HEK293 (cell line): ENCODE results near the gene PIP4K2C.

Experiments
- CTCF ChIA-PET: fragments of 350-600 bp; formaldehyde crosslinking; extraction: SDS; loops from one replicate; lab custom pipeline; 2021; ENCODE audit warnings: antibody characterized with exemption; lab: Yijun Ruan, JAX
- POLR2A ChIA-PET: fragments of 300-600 bp; formaldehyde crosslinking; extraction: SDS; loops from one replicate; lab custom pipeline; 2020; ENCODE audit warnings: antibody characterized with exemption, inconsistent platforms; lab: Yijun Ruan, JAX
- H3K27ac ChIP-seq: fragments of 200-500 bp; sonication (Bioruptor generic); 2 replicates; pipeline ENCODE4 v1.5.1; 2014; ENCODE audit warnings: low read depth, low read length, control low read depth, inconsistent platforms; ENCODE audit errors: extremely low read depth
- H3K36me3 ChIP-seq, 2 experiments: fragments of 200-500 bp in 1 of 2; sonication (Bioruptor generic) in 1 of 2; 1 replicate in 1 of 2; 2 replicates in 1 of 2; pipeline ENCODE4 v1.5.1; 2014 to 2017; ENCODE audit warnings: inconsistent platforms in 2 of 2, low read length in 2 of 2; ENCODE audit not compliant: control insufficient read depth in 2 of 2, insufficient read depth in 1 of 2
- H3K4me1 ChIP-seq: fragments of 200-500 bp; sonication (Bioruptor generic); 2 replicates; pipeline ENCODE4 v1.5.1; 2014; ENCODE audit warnings: mild to moderate bottlenecking, low read length, inconsistent platforms; ENCODE audit not compliant: control insufficient read depth, insufficient read depth
- H3K4me3 ChIP-seq: 2 replicates; pipeline ENCODE4 v1.5.1; 2011; ENCODE audit warnings: low read depth, mild to moderate bottlenecking, control low read depth, low read length, moderate library complexity
- H3K9me3 ChIP-seq: fragments of 200-500 bp; sonication (Bioruptor generic); 2 replicates; pipeline ENCODE4 v1.5.1; 2014; ENCODE audit warnings: low read depth, low read length, inconsistent platforms; ENCODE audit not compliant: control insufficient read depth, insufficient read depth
- BCL11A ChIP-seq: fragments of 450-650 bp; formaldehyde crosslinking; IDR thresholded peaks from 2 replicates; pipeline ENCODE4 v1.5.1; 2016; ENCODE audit warnings: low read depth, missing biosample characterization, missing genetic modification characterization
- GLIS2 ChIP-seq: fragments of 450-650 bp; formaldehyde crosslinking; IDR thresholded peaks from 2 replicates; pipeline ENCODE4 v1.5.1; 2016; ENCODE audit warnings: missing biosample characterization, missing genetic modification characterization
- KLF1 ChIP-seq: fragments of 450-650 bp; formaldehyde crosslinking; IDR thresholded peaks from 2 replicates; pipeline ENCODE4 v1.5.1; 2016; ENCODE audit warnings: missing biosample characterization, missing genetic modification characterization
- KLF16 ChIP-seq: fragments of 450-650 bp; formaldehyde crosslinking; IDR thresholded peaks from 2 replicates; pipeline ENCODE4 v1.5.1; 2017; ENCODE audit warnings: missing biosample characterization, missing genetic modification characterization
- KLF7 ChIP-seq: fragments of 450-650 bp; formaldehyde crosslinking; IDR thresholded peaks from 2 replicates; pipeline ENCODE4 v1.5.1; 2016; ENCODE audit warnings: missing biosample characterization, missing genetic modification characterization, borderline replicate concordance
- OSR2 ChIP-seq: fragments of 450-650 bp; formaldehyde crosslinking; IDR thresholded peaks from 2 replicates; pipeline ENCODE4 v1.5.1; 2016; ENCODE audit warnings: missing biosample characterization, missing genetic modification characterization
- PATZ1 ChIP-seq: fragments of 450-650 bp; formaldehyde crosslinking; IDR thresholded peaks from 2 replicates; pipeline ENCODE4 v1.5.1; 2016; ENCODE audit warnings: missing biosample characterization, missing genetic modification characterization
- PBX3 ChIP-seq: sonication (generic); formaldehyde crosslinking; IDR thresholded peaks from 2 replicates; pipeline ENCODE4 v1.8.1; 2022; ENCODE audit warnings: mild to moderate bottlenecking, moderate library complexity, missing genetic modification reagents
- REST ChIP-seq: fragments of 450-650 bp; formaldehyde crosslinking; IDR thresholded peaks from 2 replicates; pipeline ENCODE4 v1.5.1; 2016; ENCODE audit warnings: missing biosample characterization, missing genetic modification characterization
- YY1 ChIP-seq: fragments of 450-650 bp; formaldehyde crosslinking; IDR thresholded peaks from 2 replicates; pipeline ENCODE4 v1.5.1; 2018; ENCODE audit warnings: missing biosample characterization, missing genetic modification characterization
- ZBTB10 ChIP-seq: fragments of 450-650 bp; formaldehyde crosslinking; IDR thresholded peaks from 2 replicates; pipeline ENCODE4 v1.5.1; 2016; ENCODE audit warnings: missing biosample characterization, missing genetic modification characterization
- ZBTB11 ChIP-seq: fragments of 450-650 bp; formaldehyde crosslinking; conservative IDR thresholded peaks from 2 replicates; pipeline ENCODE4 v1.5.1; 2016; ENCODE audit warnings: low read depth, missing biosample characterization, missing genetic modification characterization
- ZBTB20 ChIP-seq: fragments of 450-650 bp; formaldehyde crosslinking; IDR thresholded peaks from 2 replicates; pipeline ENCODE4 v1.5.1; 2016; ENCODE audit warnings: missing biosample characterization, missing genetic modification characterization
- ZNF175 ChIP-seq: fragments of 450-650 bp; formaldehyde crosslinking; IDR thresholded peaks from 2 replicates; pipeline ENCODE4 v1.5.1; 2016; ENCODE audit warnings: missing biosample characterization, missing genetic modification characterization
- ZNF2 ChIP-seq: fragments of 450-650 bp; formaldehyde crosslinking; IDR thresholded peaks from 2 replicates; pipeline ENCODE4 v1.5.1; 2016; ENCODE audit warnings: missing biosample characterization, missing genetic modification characterization
- ZNF335 ChIP-seq: fragments of 450-650 bp; formaldehyde crosslinking; conservative IDR thresholded peaks from 2 replicates; pipeline ENCODE4 v1.5.1; 2016; ENCODE audit warnings: missing biosample characterization, missing genetic modification characterization
- ZNF341 ChIP-seq: fragments of 450-650 bp; formaldehyde crosslinking; IDR thresholded peaks from 2 replicates; pipeline ENCODE4; 2016; ENCODE audit warnings: low read depth, missing biosample characterization, missing genetic modification characterization
- ZNF585B ChIP-seq: fragments of 450-650 bp; formaldehyde crosslinking; IDR thresholded peaks from 2 replicates; pipeline ENCODE4 v1.5.1; 2016; ENCODE audit warnings: missing biosample characterization, missing genetic modification characterization
- ZNF626 ChIP-seq: fragments of 450-650 bp; sonication (Bioruptor Pico); formaldehyde crosslinking; IDR thresholded peaks from 2 replicates; pipeline ENCODE4 v1.5.1; 2018; ENCODE audit warnings: missing biosample characterization, missing genetic modification characterization, inconsistent platforms
- ZNF692 ChIP-seq: fragments of 450-650 bp; formaldehyde crosslinking; IDR thresholded peaks from 2 replicates; pipeline ENCODE4 v1.5.1; 2016; ENCODE audit warnings: missing biosample characterization, missing genetic modification characterization

Gene PIP4K2C

GRCh38 chr12:57590864-57591781 lies at the start of gene PIP4K2C:
Gene PIP4K2C (plus strand): TSS chr12:57591192. CDS start chr12:57591290, 98 bp downstream.
- POLR2A ChIA-PET: interaction anchor here (0.6 to 2.6 kb wide), 9 partner anchors 10 to 154 kb away, joined by 3 to 9 read pairs (median 4); partner anchors contain the start of genes ARHGEF25, B4GALNT1, DDIT3 and TSPAN31
- TF ChIP-seq YY1 (peak; percentile 69; the same call in 1 of the 2 replicates), OSR2 (tag by site-specific recombination) (0 out of 2 replicates have a peak, but pooled peaks have one; percentile 11), KLF7 (tag by site-specific recombination) (peak; percentile 69; the same call in 1 of the 2 replicates), PBX3 (CRISPR knock-in tag) (0 out of 2 replicates have a peak, but pooled peaks have one; percentile 23), ZNF341 (tag by site-specific recombination) (peak; percentile 48), ZBTB10 (tag by site-specific recombination) (0 out of 2 replicates have a peak, but pooled peaks have one; percentile 47), ZNF2 (tag by site-specific recombination) (peak; percentile 73; the same call in 1 of the 2 replicates), ZBTB11 (peak; percentile 64), ZBTB20 (tag by site-specific recombination) (peak; percentile 61), ZNF175 (tag by site-specific recombination) (no peak), BCL11A (tag by site-specific recombination) (no peak; the same call in 1 of the 2 replicates), ZNF335 (peak; percentile 98), ZNF626 (no peak), ZNF692 (tag by site-specific recombination) (peak; percentile 57; the same call in 1 of the 2 replicates), ZNF585B (tag by site-specific recombination) (no peak), PATZ1 (tag by site-specific recombination) (0 out of 2 replicates have a peak, but pooled peaks have one; percentile 26), KLF1 (tag by site-specific recombination) (peak; percentile 62), KLF16 (tag by site-specific recombination) (peak; percentile 87; the same call in 1 of the 2 replicates), GLIS2 (tag by site-specific recombination) (peak; percentile 93), REST (tag by site-specific recombination) (peak; percentile 69)

More at GRCh38 chr12:57590864-57591781, at the start of gene PIP4K2C:
- H3K4me1 ChIP-seq: peaks cover 5% of the 10 kb centered on the region
- H3K4me3 ChIP-seq: peak within 1 kb of the TSS; percentile 87
- no peak within 1 kb of the TSS; the same call in 1 of the 2 replicates for H3K27ac ChIP-seq
- H3K9me3 ChIP-seq: no peaks in the 10 kb centered on the region
- CTCF ChIA-PET: interaction anchor here (0.6 to 3.3 kb wide), 6 partner anchors 7 to 102 kb away, joined by 3 to 42 read pairs (median 6); partner anchors contain the start of genes B4GALNT1 and OS9
- peaks cover 11 to 18% of the 10 kb centered on the region in 2 experiments; a peak in 2 of 3 replicates for H3K36me3 ChIP-seq
